CD14-positive monocyte (primary cell): ENCODE results near the gene INPP5E. TPM values are rescaled to one million over a fixed set of nuclear protein-coding genes. Genes with fewer than 3 reads are reported as not detected.

Source experiments
- DNase-seq, 3 donors: peaks; one replicate each; pipeline ENCODE4 v3.0.0-alpha.2; 2011 to 2022
- H2AFZ ChIP-seq: 2 replicates; pipeline ENCODE4 v1.6.0; 2012; ENCODE audit warnings: mild to moderate bottlenecking, low read depth, low read length, inconsistent platforms; ENCODE audit not compliant: insufficient read depth, poor library complexity, severe bottlenecking
- H3K27ac ChIP-seq, 2 donors: 1 replicate in 1 of 2; 2 replicates in 1 of 2; pipeline ENCODE4 v1.5.1; 2012 to 2013; ENCODE audit warnings: low read length in 2 of 2, control low read depth in 1 of 2, inconsistent platforms in 1 of 2, low read depth in 1 of 2, mild to moderate bottlenecking in 1 of 2
- H3K27me3 ChIP-seq, 2 donors: one replicate each; pipeline versions ENCODE4 v1.6.0 to v1.6.1; 2011 to 2013; ENCODE audit warnings: low read length in 2 of 2; ENCODE audit not compliant: control insufficient read depth in 2 of 2, insufficient read depth in 2 of 2
- H3K36me3 ChIP-seq, 2 donors: replicated peaks in 1 of 2; 1 replicate in 1 of 2; 2 replicates in 1 of 2; pipeline versions ENCODE4 v1.5.1 to v1.6.1; 2012 to 2013; ENCODE audit warnings: low read length in 2 of 2, control low read depth in 1 of 2, inconsistent platforms in 1 of 2, mild to moderate bottlenecking in 1 of 2; ENCODE audit not compliant: insufficient read depth in 2 of 2, control insufficient read depth in 1 of 2
- H3K4me1 ChIP-seq, 2 donors: 1 replicate in 1 of 2; 2 replicates in 1 of 2; pipeline versions ENCODE4 v1.5.1 to v1.6.1; 2012 to 2013; ENCODE audit warnings: low read length in 2 of 2, control low read depth in 1 of 2, inconsistent platforms in 1 of 2, mild to moderate bottlenecking in 1 of 2, moderate library complexity in 1 of 2; ENCODE audit not compliant: insufficient read depth in 2 of 2, control insufficient read depth in 1 of 2
- H3K4me2 ChIP-seq: replicated peaks from 2 replicates; pipeline ENCODE3; 2012; ENCODE audit warnings: low read length, moderate library complexity, mild to moderate bottlenecking; ENCODE audit not compliant: poor library complexity, severe bottlenecking; ENCODE audit errors: extremely low read depth
- H3K4me3 ChIP-seq, 3 experiments: fragments of 200-600 bp in 1 of 3; sonication (generic) in 1 of 3; replicated peaks in 1 of 3; 1 replicate in 2 of 3; 2 replicates in 1 of 3; pipeline ENCODE4 v1.5.1; 2011 to 2013; ENCODE audit warnings: low read length in 3 of 3, mild to moderate bottlenecking in 3 of 3, control low read depth in 2 of 3, low read depth in 2 of 3, inconsistent platforms in 1 of 3, moderate library complexity in 1 of 3
- H3K79me2 ChIP-seq: 2 replicates; pipeline ENCODE4 v1.6.0; 2012; ENCODE audit warnings: mild to moderate bottlenecking, control low read depth, inconsistent platforms, low read length, moderate library complexity; ENCODE audit not compliant: insufficient read depth
- H3K9ac ChIP-seq: 2 replicates; pipeline ENCODE4 v1.6.0; 2017; ENCODE audit warnings: low read length, mild to moderate bottlenecking; ENCODE audit not compliant: insufficient read depth, poor library complexity, severe bottlenecking
- H3K9me3 ChIP-seq, 2 donors: replicated peaks in 1 of 2; 1 replicate in 1 of 2; 2 replicates in 1 of 2; pipeline versions ENCODE4 v1.5.1 to v1.6.1; 2012 to 2013; ENCODE audit warnings: low read length in 2 of 2, control low read depth in 1 of 2; ENCODE audit not compliant: control insufficient read depth in 1 of 2, insufficient read depth in 1 of 2
- H4K20me1 ChIP-seq: 2 replicates; pipeline ENCODE4 v1.6.0; 2012; ENCODE audit warnings: mild to moderate bottlenecking, low read length, control low read depth, moderate library complexity; ENCODE audit not compliant: insufficient read depth
- H3K27ac Mint-ChIP-seq, 7 donors: one replicate each; pipeline ENCODE4 v1.8.0; 2020; ENCODE audit warnings: mild to moderate bottlenecking in 7 of 7, mixed read lengths in 7 of 7, moderate library complexity in 6 of 7, inconsistent platforms in 2 of 7
- H3K27me3 Mint-ChIP-seq, 3 donors: one replicate each; pipeline ENCODE4 v1.8.0; 2021 to 2022; ENCODE audit warnings: low read depth in 3 of 3, mild to moderate bottlenecking in 3 of 3, mixed read lengths in 3 of 3, moderate library complexity in 3 of 3, inconsistent platforms in 1 of 3
- H3K36me3 Mint-ChIP-seq, 2 donors: one replicate each; pipeline ENCODE4 v1.8.0; 2020; ENCODE audit warnings: mixed read lengths in 2 of 2, inconsistent platforms in 1 of 2, mild to moderate bottlenecking in 1 of 2
- H3K4me1 Mint-ChIP-seq: one replicate; pipeline ENCODE4 v1.8.0; 2020; ENCODE audit warnings: mild to moderate bottlenecking, mixed read lengths
- H3K4me3 Mint-ChIP-seq, 2 donors: one replicate each; pipeline ENCODE4 v1.8.0; 2020; ENCODE audit warnings: mild to moderate bottlenecking in 2 of 2, mixed read lengths in 2 of 2, moderate library complexity in 1 of 2
- H3K9me3 Mint-ChIP-seq, 7 donors: one replicate each; pipeline ENCODE4 v1.8.0; 2020 to 2022; ENCODE audit warnings: mixed read lengths in 7 of 7, mild to moderate bottlenecking in 6 of 7, moderate library complexity in 6 of 7, inconsistent platforms in 2 of 7
- WGBS: methylation state at CpG from one replicate; pipeline ENCODE4 v1.1.5; 2013; ENCODE audit warnings: missing lambda C conversion rate; ENCODE audit not compliant: insufficient coverage; 5-methylcytosine and 5-hydroxymethylcytosine counted together
- intact Hi-C, 2 donors: fragments of 100-400 bp; cut with micrococcal nuclease; formaldehyde crosslinking; loops; one replicate each; pipeline versions ENCODE4 v1.15.0 to v1.15.1; 2023
- polyA plus RNA-seq, 3 donors: library from polyadenylated mRNA; depleted of rRNA in 1 of 3; unstranded in 2 of 3; stranded (reverse) in 1 of 3; fragments of 300-500 nt in 2 of 3; fragments of >200 nt in 1 of 3; fragmentation: Illumina TruSeq in 2 of 3; gene quantifications; 1 replicate in 2 of 3; 2 replicates in 1 of 3; pipeline ENCODE4 v1.2.3, GENCODE V29; 2012 to 2021
- TF ChIP-seq, protein P1 (sequence below): fragments of 200-600 bp; IDR thresholded peaks from one replicate; pipeline ENCODE4 v1.8.0; 2022; ENCODE audit warnings: antibody characterized with exemption, mild to moderate bottlenecking

Gene INPP5E
- polyA plus RNA-seq, 3 donors: 1.0 to 8.0 (median 1.0) TPM

DNA sequence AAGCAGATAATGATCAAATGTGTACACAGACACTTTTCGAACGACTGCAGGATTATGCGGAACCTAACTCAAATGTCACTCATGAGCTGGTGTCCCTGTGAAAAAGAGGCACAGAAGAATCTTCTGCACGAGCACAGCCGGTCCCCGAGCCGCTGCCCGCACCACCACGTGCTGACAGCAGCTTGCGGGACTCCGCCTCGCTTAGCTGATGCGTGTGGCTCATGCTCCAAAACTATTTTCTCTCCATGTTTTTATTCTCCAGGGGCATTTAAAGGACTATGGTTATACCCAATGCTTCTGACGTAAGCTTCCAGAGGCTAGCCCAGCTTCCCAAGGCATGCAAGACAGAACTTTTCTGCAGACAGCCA is 33.7 kb upstream of the INPP5E start:
- Histone ChIP-seq H3K27me3 (no peaks in the 10 kb centered on the region), H3K79me2 (peaks cover 97% of the 10 kb centered on the region), H3K9me3 (no peaks in the 10 kb centered on the region), H4K20me1 (peaks cover 100% of the 10 kb centered on the region), H3K36me3 (peaks cover 98 to 100% of the 10 kb centered on the region in 2 donors), H3K4me3 (no peak overlapping the region), H3K4me2 (no peak overlapping the region), H3K4me1 (no peaks in the 10 kb centered on the region), H3K27ac (no peak overlapping the region), H3K9ac (no peak overlapping the region), H2AFZ (no peak overlapping the region)
- peaks cover 85 to 98% of the 10 kb centered on the region in 2 donors for H3K36me3 Mint-ChIP-seq
- peaks cover 0 to 1% (median 1%) of the 10 kb centered on the region in 3 donors for H3K27me3 Mint-ChIP-seq
- no peaks in the 10 kb centered on the region for H3K4me1 Mint-ChIP-seq
- WGBS: 100% methylated on average over 6 of the region's 14 CpGs
- DNase-seq: no peak
- no peak overlapping the region for H3K27ac Mint-ChIP-seq
- TF ChIP-seq, protein P1, sequence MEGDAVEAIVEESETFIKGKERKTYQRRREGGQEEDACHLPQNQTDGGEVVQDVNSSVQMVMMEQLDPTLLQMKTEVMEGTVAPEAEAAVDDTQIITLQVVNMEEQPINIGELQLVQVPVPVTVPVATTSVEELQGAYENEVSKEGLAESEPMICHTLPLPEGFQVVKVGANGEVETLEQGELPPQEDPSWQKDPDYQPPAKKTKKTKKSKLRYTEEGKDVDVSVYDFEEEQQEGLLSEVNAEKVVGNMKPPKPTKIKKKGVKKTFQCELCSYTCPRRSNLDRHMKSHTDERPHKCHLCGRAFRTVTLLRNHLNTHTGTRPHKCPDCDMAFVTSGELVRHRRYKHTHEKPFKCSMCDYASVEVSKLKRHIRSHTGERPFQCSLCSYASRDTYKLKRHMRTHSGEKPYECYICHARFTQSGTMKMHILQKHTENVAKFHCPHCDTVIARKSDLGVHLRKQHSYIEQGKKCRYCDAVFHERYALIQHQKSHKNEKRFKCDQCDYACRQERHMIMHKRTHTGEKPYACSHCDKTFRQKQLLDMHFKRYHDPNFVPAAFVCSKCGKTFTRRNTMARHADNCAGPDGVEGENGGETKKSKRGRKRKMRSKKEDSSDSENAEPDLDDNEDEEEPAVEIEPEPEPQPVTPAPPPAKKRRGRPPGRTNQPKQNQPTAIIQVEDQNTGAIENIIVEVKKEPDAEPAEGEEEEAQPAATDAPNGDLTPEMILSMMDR: no peak
- no peak overlapping the region for H3K4me3 Mint-ChIP-seq
- intact Hi-C loops: no loop called here
- no peaks in the 10 kb centered on the region for H3K9me3 Mint-ChIP-seq

DNA sequence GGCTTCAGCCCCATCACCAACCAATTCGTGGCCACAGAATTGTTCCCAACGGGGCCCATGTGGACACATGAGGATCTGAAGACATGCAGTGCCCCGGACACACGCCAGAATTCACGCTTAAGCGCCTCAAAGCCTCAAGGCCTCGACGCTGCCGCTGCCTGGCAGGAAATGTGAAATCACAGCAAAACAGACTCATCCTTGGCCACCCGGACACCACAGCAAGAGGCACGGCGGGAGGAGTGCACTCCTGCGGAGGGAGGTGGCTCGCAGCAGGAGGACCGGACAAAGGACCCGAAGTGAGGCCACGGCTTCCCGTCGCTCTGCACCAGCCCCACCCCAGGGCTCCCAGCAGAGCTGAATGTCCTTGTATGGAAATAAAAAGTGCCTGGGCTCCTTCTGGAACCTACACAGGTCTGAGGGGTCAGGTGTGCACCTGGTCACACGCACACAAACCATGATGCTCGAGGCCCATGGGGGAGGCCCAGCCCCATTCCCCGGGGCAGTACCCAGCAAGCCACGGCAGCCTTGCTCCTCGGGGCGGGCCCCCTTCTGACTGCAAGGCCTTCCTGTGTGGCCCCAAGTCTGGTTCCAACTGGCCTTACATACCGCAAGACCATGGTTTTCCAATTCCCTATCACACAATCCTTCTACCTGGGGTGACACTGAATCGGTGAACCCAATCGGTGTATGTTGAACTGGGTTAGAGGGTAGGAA is 33.2 kb upstream of the INPP5E start:
- intact Hi-C loops: no loop called here
- peaks cover 100% of the 10 kb centered on the region in 2 donors for H3K36me3 ChIP-seq
- no peaks in the 10 kb centered on the region for H3K9me3 Mint-ChIP-seq

More for the DNA sequence above, 33.2 kb upstream of the INPP5E start:
- DNase-seq: no peak
- Mint-ChIP-seq H3K27me3 (peaks cover 0 to 1% (median 1%) of the 10 kb centered on the region in 3 donors), H3K36me3 (peaks cover 85 to 98% of the 10 kb centered on the region in 2 donors), H3K4me3 (no peak overlapping the region), H3K27ac (no peak overlapping the region), H3K4me1 (no peaks in the 10 kb centered on the region)
- Histone ChIP-seq H4K20me1 (peaks cover 100% of the 10 kb centered on the region), H3K27me3 (no peaks in the 10 kb centered on the region), H3K27ac (no peak overlapping the region), H3K79me2 (peaks cover 91% of the 10 kb centered on the region), H2AFZ (no peak overlapping the region), H3K9me3 (no peaks in the 10 kb centered on the region), H3K4me2 (no peak overlapping the region), H3K9ac (no peak overlapping the region), H3K4me1 (no peaks in the 10 kb centered on the region), H3K4me3 (no peak overlapping the region)
- TF ChIP-seq, protein P1: no peak
- WGBS: 87% methylated on average over 17 of the region's 28 CpGs
